SK-N-SH (cell line): ENCODE data around the gene AGAP1. TPM values are rescaled to one million over a fixed set of nuclear protein-coding genes. Genes with fewer than 3 reads are reported as not detected.

Source experiments
- CTCF ChIA-PET: fragments of 300-600, 350-600 bp; formaldehyde crosslinking; extraction: SDS; loops from one replicate; lab custom pipeline; 2021; lab: Yijun Ruan, JAX
- POLR2A ChIA-PET: fragments of 350-600 bp; sonication (Branson Sonifier 250); formaldehyde crosslinking; extraction: SDS; loops from one replicate; lab custom pipeline; 2020; ENCODE audit warnings: antibody characterized with exemption, inconsistent platforms; lab: Yijun Ruan, JAX
- DNase-seq: peaks from one replicate; pipeline ENCODE4 v3.0.0; 2012
- H2AFZ ChIP-seq: fragments of 200-600 bp; sonication (generic); 2 replicates; pipeline ENCODE4 v1.8.1; 2016; ENCODE audit warnings: antibody characterized with exemption, mild to moderate bottlenecking, low read depth
- H3F3A ChIP-seq: fragments of 200-600 bp; sonication (generic); replicated peaks from 2 replicates; pipeline ENCODE3; 2016; ENCODE audit warnings: antibody characterized with exemption, mild to moderate bottlenecking; ENCODE audit not compliant: insufficient read depth
- H3K27ac ChIP-seq, 2 experiments: fragments of 200-500 bp in 1 of 2; fragments of 200-600 bp in 1 of 2; sonication (Bioruptor generic) in 1 of 2; sonication (generic), shearing (Covaris generic) in 1 of 2; 2 replicates each; pipeline versions ENCODE4 v1.5.1 to v1.6.1; 2014 to 2016; ENCODE audit warnings: low read depth in 2 of 2, inconsistent platforms in 1 of 2, low read length in 1 of 2, mild to moderate bottlenecking in 1 of 2, mixed read lengths in 1 of 2
- H3K27me3 ChIP-seq: fragments of 200-600 bp; sonication (generic), shearing (Covaris generic); 2 replicates; pipeline ENCODE4 v1.6.1; 2016; ENCODE audit warnings: mixed run types; ENCODE audit not compliant: insufficient read depth
- H3K36me3 ChIP-seq, 2 experiments: fragments of 200-500 bp in 1 of 2; fragments of 200-600 bp in 1 of 2; sonication (Bioruptor generic) in 1 of 2; sonication (generic) in 1 of 2; replicated peaks in 1 of 2; 2 replicates each; pipeline versions ENCODE3 to v1.5.1; 2014 to 2016; ENCODE audit warnings: low read length in 1 of 2, mild to moderate bottlenecking in 1 of 2; ENCODE audit not compliant: insufficient read depth in 2 of 2, control insufficient read depth in 1 of 2
- H3K4me1 ChIP-seq, 2 experiments: fragments of 200-500 bp in 1 of 2; fragments of 200-600 bp in 1 of 2; sonication (Bioruptor generic) in 1 of 2; sonication (generic), shearing (Covaris generic) in 1 of 2; 2 replicates each; pipeline versions ENCODE4 v1.5.1 to v1.6.1; 2014 to 2016; ENCODE audit warnings: low read depth in 1 of 2, low read length in 1 of 2, mixed run types in 1 of 2; ENCODE audit not compliant: insufficient read depth in 2 of 2, control insufficient read depth in 1 of 2
- H3K4me2 ChIP-seq: fragments of 200-600 bp; sonication (generic), shearing (Covaris generic); 2 replicates; pipeline ENCODE4 v1.6.1; 2017; ENCODE audit warnings: mixed run types
- H3K4me3 ChIP-seq, 2 experiments: fragments of 200-500 bp in 1 of 2; fragments of 200-600 bp in 1 of 2; sonication (Bioruptor generic) in 1 of 2; sonication (generic), shearing (Covaris generic) in 1 of 2; 2 replicates each; pipeline versions ENCODE4 v1.5.1 to v1.8.1; 2014 to 2016; ENCODE audit warnings: low read depth in 2 of 2, inconsistent platforms in 1 of 2, low read length in 1 of 2, mild to moderate bottlenecking in 1 of 2, mixed read lengths in 1 of 2, moderate library complexity in 1 of 2
- H3K79me2 ChIP-seq: fragments of 200-600 bp; sonication (generic); 2 replicates; pipeline ENCODE4 v1.8.1; 2017; ENCODE audit warnings: mild to moderate bottlenecking; ENCODE audit not compliant: insufficient read depth
- H3K9ac ChIP-seq: fragments of 200-600 bp; sonication (generic); 2 replicates; pipeline ENCODE4 v1.6.1; 2017; ENCODE audit warnings: mixed run types
- H3K9me2 ChIP-seq: fragments of 200-600 bp; sonication (generic); 2 replicates; pipeline ENCODE4 v1.6.1; 2017; ENCODE audit warnings: mixed run types
- H3K9me3 ChIP-seq: fragments of 200-600 bp; sonication (generic); 2 replicates; pipeline ENCODE4 v1.6.1; 2017; ENCODE audit warnings: mixed run types, mild to moderate bottlenecking, moderate library complexity
- H4K20me1 ChIP-seq: fragments of 200-600 bp; sonication (generic); 2 replicates; pipeline ENCODE4 v1.6.1; 2017; ENCODE audit warnings: mild to moderate bottlenecking, mixed run types; ENCODE audit not compliant: insufficient read depth
- CHD2 ChIP-seq: fragments of 150-350 bp; IDR thresholded peaks from 2 replicates; pipeline ENCODE4 v1.6.1; 2018; ENCODE audit warnings: low read length; ENCODE audit not compliant: partially characterized antibody
- EP300 ChIP-seq, 2 experiments: IDR thresholded peaks; 2 replicates each; pipeline versions ENCODE4 v1.4.0 to v1.6.1; 2012; ENCODE audit warnings: borderline replicate concordance in 1 of 2, low read depth in 1 of 2, low read length in 1 of 2
- EZH2phosphoT487 ChIP-seq: fragments of 200-600 bp; sonication (generic); IDR thresholded peaks from 2 replicates; pipeline ENCODE4 v1.6.1; 2017; ENCODE audit warnings: low read depth, mixed run types, mild to moderate bottlenecking, antibody characterized with exemption, moderate library complexity, borderline replicate concordance
- FOSL2 ChIP-seq: IDR thresholded peaks from 2 replicates; pipeline ENCODE4 v1.4.0; 2012; ENCODE audit warnings: low read depth, mild to moderate bottlenecking, moderate library complexity, borderline replicate concordance
- FOXM1 ChIP-seq: IDR thresholded peaks from 2 replicates; pipeline ENCODE4 v1.4.0; 2012; ENCODE audit warnings: low read depth, mild to moderate bottlenecking
- GABPA ChIP-seq: IDR thresholded peaks from 2 replicates; pipeline ENCODE4 v1.4.0; 2012; ENCODE audit warnings: low read depth, mild to moderate bottlenecking
- GATA2 ChIP-seq: sonication (generic); formaldehyde crosslinking; IDR thresholded peaks from 2 replicates; pipeline ENCODE4 v1.5.0; 2020; ENCODE audit warnings: mild to moderate bottlenecking, missing genetic modification reagents
- JUND ChIP-seq: IDR thresholded peaks from 2 replicates; pipeline ENCODE4 v1.4.0; 2012
- NFIC ChIP-seq: IDR thresholded peaks from 2 replicates; pipeline ENCODE4 v1.4.0; 2012; ENCODE audit warnings: borderline replicate concordance
- NRF1 ChIP-seq: IDR thresholded peaks from 2 replicates; pipeline ENCODE4 v1.6.1; 2012; ENCODE audit warnings: low read depth, mild to moderate bottlenecking, low read length
- POLR2AphosphoS5 ChIP-seq: IDR thresholded peaks from 2 replicates; pipeline ENCODE4 v1.6.1; 2012; ENCODE audit warnings: low read depth, low read length
- RAD21 ChIP-seq: IDR thresholded peaks from 2 replicates; pipeline ENCODE4 v1.6.1; 2012; ENCODE audit warnings: mild to moderate bottlenecking, low read length
- RCOR1 ChIP-seq: fragments of 150-350 bp; IDR thresholded peaks from 2 replicates; pipeline ENCODE4 v1.6.1; 2017; ENCODE audit warnings: antibody characterized with exemption, low read length
- RFX5 ChIP-seq: IDR thresholded peaks from 2 replicates; pipeline ENCODE4 v1.6.1; 2012; ENCODE audit warnings: mild to moderate bottlenecking, improper control_type of control experiment, low read length
- TCF12 ChIP-seq: IDR thresholded peaks from 2 replicates; pipeline ENCODE4 v1.4.0; 2012
- USF1 ChIP-seq: IDR thresholded peaks from 2 replicates; pipeline ENCODE4 v1.4.0; 2012; ENCODE audit warnings: low read depth, borderline replicate concordance
- YY1 ChIP-seq: IDR thresholded peaks from 2 replicates; pipeline ENCODE4 v1.4.0; 2012; ENCODE audit warnings: low read depth, mild to moderate bottlenecking
- WGBS: methylation state at CpG from one replicate; pipeline ENCODE4 v1.1.6; 2017; ENCODE audit warnings: low lambda C conversion rate; 5-methylcytosine and 5-hydroxymethylcytosine counted together
- polyA plus RNA-seq, 3 experiments: library from polyadenylated mRNA; depleted of rRNA; stranded (reverse); fragments of >200 nt; gene quantifications; 2 replicates each; pipeline ENCODE4 v1.2.3, GENCODE V29; 2012
- TF ChIP-seq, protein P1 (sequence below): fragments of 150-350 bp; IDR thresholded peaks from 2 replicates; pipeline ENCODE4 v1.6.1; 2017; ENCODE audit warnings: antibody characterized with exemption, low read length, low read depth, borderline replicate concordance
- TF ChIP-seq, protein P2 (sequence below): fragments of 150-350 bp; IDR thresholded peaks from 2 replicates; pipeline ENCODE4 v1.6.1; 2016; ENCODE audit warnings: mild to moderate bottlenecking, low read depth, low read length

AGAP1 gene
- polyA plus RNA-seq, 1 of the 3 experiments (the other 2 are of a cell fraction): 8.8 TPM

- TF ChIP-seq GATA2 (no peak), POLR2AphosphoS5 (no peak), USF1 (no peak)
Measured at GRCh38 chr2:235730115-235730514, 236.3 kb downstream of the AGAP1 start (continued).

- ChIA-PET CTCF (interaction anchor here (4.9 kb wide), 1 partner anchor 12 kb away, joined by 35 read pairs; no protein-coding TSS in a partner anchor), POLR2A (no interaction called here)
- no peaks in the 10 kb centered on the region for H3K36me3 ChIP-seq
- H3F3A ChIP-seq: no peaks in the 10 kb centered on the region
- WGBS: 90% methylated on average over 3 of the region's 3 CpGs
- DNase-seq: no peak
- no peak overlapping the region for H3K4me2 ChIP-seq
- H3K9ac ChIP-seq: no peak overlapping the region
- TF ChIP-seq RAD21: no peak
- no peak for TF ChIP-seq GABPA
- TF ChIP-seq, protein P1, sequence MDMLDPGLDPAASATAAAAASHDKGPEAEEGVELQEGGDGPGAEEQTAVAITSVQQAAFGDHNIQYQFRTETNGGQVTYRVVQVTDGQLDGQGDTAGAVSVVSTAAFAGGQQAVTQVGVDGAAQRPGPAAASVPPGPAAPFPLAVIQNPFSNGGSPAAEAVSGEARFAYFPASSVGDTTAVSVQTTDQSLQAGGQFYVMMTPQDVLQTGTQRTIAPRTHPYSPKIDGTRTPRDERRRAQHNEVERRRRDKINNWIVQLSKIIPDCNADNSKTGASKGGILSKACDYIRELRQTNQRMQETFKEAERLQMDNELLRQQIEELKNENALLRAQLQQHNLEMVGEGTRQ: no peak
- TF ChIP-seq YY1: no peak
- TF ChIP-seq NFIC: no peak
- no peak for TF ChIP-seq TCF12
- no peak for TF ChIP-seq JUND
- TF ChIP-seq FOXM1: no peak
- no peak for TF ChIP-seq CHD2
- no peak for TF ChIP-seq RFX5
- no peak for TF ChIP-seq NRF1
- TF ChIP-seq EZH2phosphoT487: no peak
- no peak for TF ChIP-seq EP300 (IDR thresholded peaks at IDR 0.05; ENCODE audit: borderline replicate concordance in 1 of 2, low read depth in 1 of 2, low read length in 1 of 2)
- no peak for TF ChIP-seq POLR2AphosphoS5
- no peak for TF ChIP-seq FOSL2
- no peak for TF ChIP-seq GATA2
- TF ChIP-seq, protein P2, sequence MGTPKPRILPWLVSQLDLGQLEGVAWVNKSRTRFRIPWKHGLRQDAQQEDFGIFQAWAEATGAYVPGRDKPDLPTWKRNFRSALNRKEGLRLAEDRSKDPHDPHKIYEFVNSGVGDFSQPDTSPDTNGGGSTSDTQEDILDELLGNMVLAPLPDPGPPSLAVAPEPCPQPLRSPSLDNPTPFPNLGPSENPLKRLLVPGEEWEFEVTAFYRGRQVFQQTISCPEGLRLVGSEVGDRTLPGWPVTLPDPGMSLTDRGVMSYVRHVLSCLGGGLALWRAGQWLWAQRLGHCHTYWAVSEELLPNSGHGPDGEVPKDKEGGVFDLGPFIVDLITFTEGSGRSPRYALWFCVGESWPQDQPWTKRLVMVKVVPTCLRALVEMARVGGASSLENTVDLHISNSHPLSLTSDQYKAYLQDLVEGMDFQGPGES: no peak
- no peak for TF ChIP-seq RCOR1
- no peak for TF ChIP-seq USF1
- no peaks in the 10 kb centered on the region for H3K9me2 ChIP-seq
- no peaks in the 10 kb centered on the region for H3K9me3 ChIP-seq
- H3K4me1 ChIP-seq: peaks cover 0 to 12% of the 10 kb centered on the region in 2 experiments; a peak in 1 of 4 replicates
- H3K27me3 ChIP-seq: no peaks in the 10 kb centered on the region
- H3K4me3 ChIP-seq: no peak overlapping the region
- H2AFZ ChIP-seq: no peak overlapping the region
- no peak overlapping the region for H3K27ac ChIP-seq
- no peaks in the 10 kb centered on the region for H4K20me1 ChIP-seq
- H3K79me2 ChIP-seq: no peaks in the 10 kb centered on the region
Measured at GRCh38 chr2:235733761-235734160, 239.9 kb downstream of the AGAP1 start.
